Occipital lobe (tissue), 2 donors: ENCODE measurements around the gene P2RX6. TPM values are rescaled to one million over a fixed set of nuclear protein-coding genes. Genes with fewer than 3 reads are reported as not detected.

Source experiments
- DNase-seq: peaks from one replicate; lab custom pipeline; 2025; lab: John Stamatoyannopoulos, UW
- total RNA-seq: library from RNA; depleted of rRNA; stranded (reverse); fragments of >200 nt; gene quantifications from one replicate; pipeline ENCODE4 v1.2.3, GENCODE V29; 2014

Gene P2RX6
- total RNA-seq, 1 donor from 2014 or later, result not detected

- no peak for DNase-seq
Observed at GRCh38 chr22:21012446-21013407, 2.2 kb upstream of the P2RX6 start.

DNA sequence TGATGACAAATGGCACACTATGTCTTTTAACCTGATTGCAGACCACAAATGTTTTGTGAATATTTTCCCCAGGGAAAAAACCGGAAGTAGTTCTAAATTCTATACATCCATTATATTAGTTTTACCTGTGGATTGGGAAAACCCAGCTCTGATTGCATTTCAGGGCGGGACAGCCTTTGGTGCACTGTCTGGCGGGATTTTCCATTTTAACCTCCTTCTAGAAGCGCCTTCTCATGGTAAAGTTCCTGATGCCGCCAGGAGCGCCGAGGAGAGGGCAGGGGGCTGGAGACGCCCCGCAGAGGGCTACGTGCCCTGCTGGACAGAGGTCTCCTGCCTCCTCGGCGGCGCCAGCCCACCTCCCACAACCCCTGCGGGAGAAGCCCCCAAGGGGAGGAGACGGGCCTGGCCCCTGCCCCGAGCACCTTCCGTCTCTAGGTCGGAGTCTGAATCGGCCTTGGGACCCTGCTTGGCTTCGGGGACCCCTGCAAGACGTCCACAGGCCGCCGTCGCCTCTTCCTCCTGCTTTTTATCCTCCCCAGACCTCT is 1.2 kb upstream of the P2RX6 start:
- no peak for DNase-seq

DNA sequence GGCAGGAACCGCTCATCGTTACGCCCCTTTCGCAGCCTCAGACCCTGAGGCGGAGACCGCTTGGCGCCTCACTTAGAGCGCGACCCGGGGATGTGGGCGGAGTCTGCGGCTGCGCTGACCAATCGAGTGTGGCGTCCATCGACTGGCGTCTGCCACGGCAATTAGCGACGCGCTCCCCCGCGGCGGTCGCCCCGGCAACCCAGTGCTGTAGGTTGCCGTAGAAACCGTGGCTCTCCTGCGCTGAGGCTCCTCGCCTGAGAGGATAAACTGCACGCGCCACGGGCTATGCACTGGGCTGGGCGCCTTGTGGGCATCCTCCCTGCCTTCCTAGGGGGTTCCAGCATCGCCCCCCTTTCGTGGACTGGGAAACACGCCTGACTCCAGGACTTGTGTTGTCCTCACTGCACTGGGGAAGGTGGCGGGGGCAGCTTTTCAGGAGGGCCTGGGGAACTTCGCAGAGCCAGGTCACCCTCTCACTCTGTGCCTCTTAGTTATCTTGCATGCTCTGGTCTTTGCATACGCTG is 701 bp upstream of the P2RX6 start:
- DNase-seq, result peak; percentile 86

DNA sequence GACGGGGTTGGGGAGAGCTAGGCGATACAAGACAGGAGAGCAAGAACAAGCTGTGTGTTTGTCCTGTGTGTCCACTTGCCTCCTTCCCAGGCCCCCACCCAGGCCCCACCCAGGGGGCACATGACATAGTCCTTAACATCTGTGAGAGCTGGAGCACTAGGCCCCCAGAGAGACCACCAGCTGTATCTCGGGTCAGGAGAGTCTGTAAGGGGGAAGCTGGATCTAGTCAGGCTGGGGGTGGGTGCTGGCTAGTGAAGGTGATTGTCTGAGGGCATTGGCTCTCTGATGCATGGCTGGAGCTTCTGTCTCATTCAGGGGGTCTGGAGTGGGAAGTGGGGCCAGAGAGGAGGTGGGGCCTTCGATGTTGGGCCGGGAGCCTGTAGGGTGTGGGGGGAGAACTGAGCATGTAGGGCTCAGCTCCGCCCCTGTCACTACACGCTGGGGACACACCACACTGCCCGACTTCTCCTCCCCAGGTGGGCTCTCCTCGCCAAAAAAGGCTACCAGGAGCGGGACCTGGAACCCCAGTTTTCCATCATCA is 571 bp downstream of the P2RX6 start:
- no peak for DNase-seq

DNA sequence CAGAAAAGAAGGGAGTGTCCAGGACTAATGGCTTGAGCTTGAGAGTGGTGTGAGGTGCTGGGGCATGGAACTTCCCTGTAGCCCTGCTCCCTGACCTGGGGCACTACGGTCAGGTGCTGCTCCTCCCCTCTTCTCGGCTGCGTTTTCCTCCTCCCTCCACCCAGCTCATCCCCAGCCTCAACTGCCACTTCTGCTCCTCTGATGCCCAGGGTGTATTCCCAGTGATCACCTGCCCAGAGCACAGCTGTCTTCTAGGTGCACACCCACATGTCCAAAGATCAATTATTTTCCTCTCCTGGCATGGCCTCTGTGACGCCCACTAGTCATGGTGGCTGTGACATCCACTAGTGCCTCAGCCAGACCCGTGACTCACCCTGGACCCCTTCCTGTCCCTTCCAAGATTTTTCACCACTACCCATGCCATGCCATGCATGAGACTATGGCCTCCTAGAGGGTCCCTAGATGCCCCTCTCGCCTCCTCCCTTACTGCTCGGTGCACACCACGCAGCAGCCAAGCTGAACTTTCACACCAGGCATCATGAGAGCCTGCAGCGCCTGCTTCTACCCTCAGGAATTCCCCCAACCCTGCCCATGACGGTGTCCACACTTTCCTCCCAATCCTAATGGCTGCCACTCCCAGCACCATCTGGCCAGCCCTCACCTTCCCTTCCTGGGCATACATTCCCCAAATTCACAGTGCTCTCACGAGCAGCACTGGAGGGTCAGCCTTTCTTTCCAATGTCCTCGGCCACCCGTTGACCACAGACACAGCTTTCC is 1.9 kb downstream of the P2RX6 start:
- DNase-seq, result no peak

DNA sequence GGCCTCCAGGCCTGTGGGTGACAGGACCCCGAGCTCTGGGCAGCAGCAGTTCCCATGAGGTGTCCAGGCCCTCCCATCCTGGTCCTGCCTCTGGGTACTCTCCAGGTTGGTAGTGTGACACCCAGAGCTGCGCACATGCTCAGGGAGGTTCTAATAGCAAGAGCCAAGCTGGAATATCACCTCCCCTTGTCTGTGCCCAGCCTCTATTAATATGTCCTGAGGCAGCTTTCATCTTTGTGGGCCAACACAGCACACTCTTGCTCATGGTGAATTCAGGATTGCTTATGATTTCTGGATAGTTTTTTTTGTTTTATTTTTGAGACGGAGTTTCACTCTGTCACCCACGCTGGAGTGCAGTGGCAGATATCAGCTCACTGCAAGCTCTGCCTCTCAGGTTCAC is 3.3 kb downstream of the P2RX6 start:
- no peak for DNase-seq

- no peak for DNase-seq
Observed at GRCh38 chr22:21020802-21021429, 6.0 kb downstream of the P2RX6 start.

DNA sequence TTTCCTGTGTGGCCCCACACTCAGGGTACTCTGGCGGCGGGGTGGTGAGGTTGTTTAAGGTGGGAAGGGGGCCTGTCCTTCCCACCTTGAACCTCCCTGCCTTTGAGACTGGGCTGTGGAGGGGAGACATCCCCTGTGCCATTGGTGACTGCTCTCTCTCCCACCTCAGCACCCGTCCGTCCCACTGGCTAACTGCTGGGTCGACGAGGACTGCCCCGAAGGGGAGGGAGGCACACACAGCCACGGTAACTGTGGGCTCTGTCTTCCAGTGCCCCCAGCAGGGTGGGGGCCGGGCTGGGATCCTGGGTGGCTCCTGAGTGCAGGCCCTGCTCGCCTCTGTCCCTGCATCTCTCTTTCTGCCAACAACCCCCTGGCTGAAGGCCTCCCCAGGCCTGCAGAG is 7.5 kb downstream of the P2RX6 start:
- no peak for DNase-seq

DNA sequence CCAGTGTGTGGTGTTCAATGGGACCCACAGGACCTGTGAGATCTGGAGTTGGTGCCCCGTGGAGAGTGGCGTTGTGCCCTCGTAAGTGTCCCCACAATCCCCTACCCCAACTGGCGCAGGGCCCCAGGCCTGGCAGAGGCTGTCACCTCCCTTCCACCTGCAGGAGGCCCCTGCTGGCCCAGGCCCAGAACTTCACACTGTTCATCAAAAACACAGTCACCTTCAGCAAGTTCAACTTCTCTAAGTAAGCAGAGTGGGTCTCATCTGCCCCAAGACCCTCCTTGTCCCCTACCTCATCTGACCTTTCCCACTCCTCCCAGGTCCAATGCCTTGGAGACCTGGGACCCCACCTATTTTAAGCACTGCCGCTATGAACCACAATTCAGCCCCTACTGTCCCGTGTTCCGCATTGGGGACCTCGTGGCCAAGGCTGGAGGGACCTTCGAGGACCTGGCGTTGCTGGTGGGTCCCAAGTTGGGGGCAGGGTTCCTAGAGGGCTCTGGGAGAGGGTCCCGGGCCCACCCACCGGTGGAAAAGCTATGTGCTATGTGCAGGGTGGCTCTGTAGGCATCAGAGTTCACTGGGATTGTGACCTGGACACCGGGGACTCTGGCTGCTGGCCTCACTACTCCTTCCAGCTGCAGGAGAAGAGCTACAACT is 8.1 kb downstream of the P2RX6 start:
- DNase-seq, result no peak

- no peak for DNase-seq
Observed at GRCh38 chr22:21025266-21025665, 10.3 kb downstream of the P2RX6 start.

DNA sequence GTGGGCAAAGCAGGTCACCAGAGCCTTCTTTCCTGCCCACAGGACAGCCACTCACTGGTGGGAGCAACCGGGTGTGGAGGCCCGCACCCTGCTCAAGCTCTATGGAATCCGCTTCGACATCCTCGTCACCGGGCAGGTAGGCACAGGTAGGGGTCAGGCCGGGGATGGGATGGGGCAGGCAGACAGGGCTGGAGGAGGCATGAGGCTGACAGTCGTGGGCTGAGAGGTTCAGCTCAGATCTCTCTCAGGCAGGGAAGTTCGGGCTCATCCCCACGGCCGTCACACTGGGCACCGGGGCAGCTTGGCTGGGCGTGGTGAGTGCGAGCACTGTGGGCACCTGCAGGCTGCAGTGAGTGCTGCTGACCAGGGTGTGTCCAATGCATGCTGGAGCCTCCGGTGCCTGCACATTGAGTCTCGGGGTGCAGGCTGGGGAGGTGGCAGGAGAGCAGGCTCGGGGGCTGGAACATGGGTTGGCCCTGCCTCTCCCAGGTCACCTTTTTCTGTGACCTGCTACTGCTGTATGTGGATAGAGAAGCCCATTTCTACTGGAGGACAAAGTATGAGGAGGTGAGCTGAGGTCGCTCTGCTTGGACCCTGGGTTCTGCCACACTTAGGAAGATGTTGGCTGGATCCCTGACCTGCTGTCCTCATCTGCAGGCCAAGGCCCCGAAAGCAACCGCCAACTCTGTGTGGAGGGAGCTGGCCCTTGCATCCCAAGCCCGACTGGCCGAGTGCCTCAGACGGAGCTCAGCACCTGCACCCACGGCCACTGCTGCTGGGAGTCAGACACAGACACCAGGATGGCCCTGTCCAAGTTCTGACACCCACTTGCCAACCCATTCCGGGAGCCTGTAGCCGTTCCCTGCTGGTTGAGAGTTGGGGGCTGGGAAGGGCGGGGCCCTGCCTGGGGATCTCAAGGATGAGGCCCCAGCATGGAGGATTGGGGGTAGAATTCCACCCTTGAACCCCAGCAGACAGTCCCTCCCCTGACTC is 11.1 kb downstream of the P2RX6 start:
- no peak for DNase-seq

GRCh38 chr22:21026783-21027692 is 12.1 kb downstream of the P2RX6 start:
- peak; percentile 44 for DNase-seq

DNA sequence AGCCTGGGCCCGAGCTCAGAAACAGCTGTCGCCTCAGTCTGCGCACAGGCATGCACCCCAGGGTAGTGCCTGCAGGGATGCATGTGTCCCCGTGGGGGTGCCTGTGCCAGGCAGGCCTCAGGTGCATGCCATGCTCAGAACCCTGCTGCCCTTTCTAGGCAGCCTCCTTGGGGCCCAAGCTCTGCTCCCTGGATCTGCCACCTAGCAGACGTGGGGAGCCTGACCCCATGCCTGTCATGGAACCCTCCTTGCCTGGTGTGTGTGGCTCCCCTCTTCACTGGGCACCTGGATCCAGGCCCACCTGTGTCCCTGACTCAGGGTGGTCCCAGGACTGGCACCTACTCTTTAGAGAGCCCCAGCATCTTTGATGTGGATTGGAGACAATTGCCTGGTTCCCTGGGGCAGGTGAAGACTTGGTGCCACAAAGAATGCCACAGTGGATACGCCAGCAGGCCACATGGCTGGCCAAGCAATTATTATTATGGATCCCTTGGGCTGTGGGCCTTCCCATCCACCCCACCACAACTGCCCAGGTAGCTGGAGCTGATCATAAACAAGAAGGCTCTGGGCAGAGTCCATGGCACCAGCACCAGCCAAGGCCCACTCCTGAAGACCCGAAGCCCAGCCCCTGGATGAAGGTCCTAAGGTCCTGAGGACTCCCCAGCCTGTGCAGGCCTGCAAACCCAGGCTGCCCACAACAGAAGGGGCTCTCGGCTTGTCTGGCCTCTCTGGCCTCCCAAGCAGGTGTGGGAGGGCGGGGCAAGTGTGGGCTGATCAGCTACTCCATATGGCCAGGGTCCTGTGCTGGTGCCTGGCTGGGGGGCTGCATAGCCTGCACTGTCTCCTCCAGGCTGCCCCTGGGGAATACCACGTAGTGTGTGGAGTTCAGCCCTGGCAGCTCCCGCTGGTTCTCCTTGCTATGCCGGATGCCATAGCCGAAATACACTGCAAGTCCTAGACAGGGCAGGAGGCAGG is 13.6 kb downstream of the P2RX6 start:
- no peak for DNase-seq

DNA sequence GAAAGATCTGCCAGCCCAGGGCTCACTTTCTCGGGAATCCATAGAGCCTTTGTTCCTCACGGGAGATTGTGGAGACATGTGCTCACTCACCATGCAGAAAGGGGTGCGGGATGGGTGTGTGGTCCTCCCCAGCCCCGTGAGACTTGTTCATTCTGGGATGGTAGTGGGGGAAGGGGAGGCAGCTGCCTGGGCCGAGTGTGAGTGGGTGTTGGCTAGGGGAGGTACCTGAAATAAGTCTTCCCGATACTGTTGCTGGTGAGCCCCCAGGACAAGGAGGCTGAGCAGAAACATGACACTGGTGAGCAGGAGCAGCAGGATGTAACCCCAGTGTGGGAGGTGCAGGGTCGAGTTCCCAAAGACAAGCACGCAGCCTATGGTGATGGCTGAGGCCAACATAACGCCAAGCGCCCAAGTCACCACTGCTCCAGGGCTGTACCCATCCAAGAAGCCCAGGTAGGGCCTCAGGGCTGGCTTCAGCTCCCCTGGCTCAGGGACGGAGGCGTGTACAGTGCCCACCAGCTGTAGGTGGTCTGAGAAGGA is 14.6 kb downstream of the P2RX6 start:
- no peak for DNase-seq

- DNase-seq, result no peak
Observed at GRCh38 chr22:21030032-21030431, 15.1 kb downstream of the P2RX6 start.

GRCh38 chr22:21030621-21031544 is 15.9 kb downstream of the P2RX6 start:
- no peak for DNase-seq
